ENCODE measurements around the gene PREB.

GRCh38 chr2:27184115-27184514 is 49.7 kb upstream of the PREB start:
- no peak for TF ChIP-seq SIN3A (IDR thresholded peaks at IDR 0.05; ENCODE audit: borderline replicate concordance, insufficient read depth, low read length)
- TF ChIP-seq POLR2AphosphoS5 (IDR thresholded peaks at IDR 0.05; ENCODE audit: low read depth, low read length), result no peak
- TF ChIP-seq TAF1 (IDR thresholded peaks at IDR 0.05; ENCODE audit: borderline replicate concordance, insufficient read depth, low read length), result no peak

Measured in PFSK-1 (cell line).